Measurements from ENCODE around the gene PAN2. TPM values are rescaled to one million over a fixed set of nuclear protein-coding genes. Genes with fewer than 3 reads are reported as not detected.
"Not testable (repeated sequence)": the region's sequence is repeated elsewhere in the genome, so short reads cannot be mapped to it uniquely, and the experiment has no call there.

PAN2 gene
- polyA plus RNA-seq, 1 donor, result 85.5 TPM

DNA sequence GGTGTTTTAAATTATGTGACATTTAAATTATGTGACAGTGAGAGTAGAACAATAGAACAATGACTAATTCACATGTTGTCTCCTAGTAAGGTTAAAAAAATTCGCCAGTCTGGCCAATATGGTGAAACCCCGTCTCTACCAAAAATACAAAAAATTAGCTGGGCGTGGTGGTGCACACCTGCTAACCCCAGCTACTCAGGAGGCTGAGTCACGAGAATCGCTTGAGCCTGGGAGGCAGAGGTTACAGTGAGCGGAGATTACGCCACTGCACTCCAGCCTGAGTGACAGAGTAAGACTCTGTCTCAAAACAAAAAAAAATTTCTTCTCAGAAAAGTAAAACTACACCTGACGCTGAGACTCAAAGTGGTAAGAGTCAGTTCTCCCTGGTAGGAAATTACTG is 36.4 kb downstream of the PAN2 start:
- no peak overlapping the region for H3K27ac ChIP-seq (ENCODE audit: low read length)
- no peak for DNase-seq
- H3K9me3 ChIP-seq (ENCODE audit: control insufficient read depth, low read depth, low read length), result no peaks in the 10 kb centered on the region
- H3K4me3 ChIP-seq (ENCODE audit: low read length), result no peak overlapping the region
- H3K4me1 ChIP-seq (ENCODE audit: control insufficient read depth, insufficient read depth, low read length), result peaks cover 24% of the 10 kb centered on the region
- H3K27me3 ChIP-seq (ENCODE audit: control insufficient read depth, insufficient read depth, low read length), result no peaks in the 10 kb centered on the region
- 100% methylated on average over 1 of the region's 8 CpGs for WGBS (ENCODE audit: insufficient coverage, low lambda C conversion rate)
- H3K36me3 ChIP-seq (ENCODE audit: control insufficient read depth, insufficient read depth, low read length), result peaks cover 16% of the 10 kb centered on the region

DNA sequence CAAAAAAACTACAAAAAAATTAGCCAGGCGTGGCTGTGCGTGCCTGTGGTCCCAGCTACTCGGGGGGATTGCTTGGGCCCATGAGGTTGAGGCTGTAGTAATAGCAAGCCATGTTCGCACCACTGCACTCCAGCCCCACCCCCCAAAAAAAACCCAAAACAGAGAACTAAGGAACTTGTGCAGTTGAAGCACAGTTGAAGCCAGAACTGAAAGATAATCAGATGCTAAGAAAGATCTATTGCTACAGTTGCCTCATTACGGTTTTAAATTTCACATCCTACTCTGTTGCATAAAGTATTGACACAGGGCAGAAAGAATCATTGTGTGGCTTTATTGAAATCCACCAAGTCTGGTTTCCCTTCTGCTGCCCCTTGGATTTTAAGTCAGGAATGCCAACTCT is 37.5 kb downstream of the PAN2 start:
- H3K36me3 ChIP-seq (ENCODE audit: control insufficient read depth, insufficient read depth, low read length), result peaks cover 19% of the 10 kb centered on the region
- WGBS (ENCODE audit: insufficient coverage, low lambda C conversion rate), result 100% methylated on average over 1 of the region's 5 CpGs
- no peak overlapping the region for H3K4me3 ChIP-seq (ENCODE audit: low read length)
- peaks cover 15% of the 10 kb centered on the region for H3K4me1 ChIP-seq (ENCODE audit: control insufficient read depth, insufficient read depth, low read length)
- no peak for DNase-seq
- H3K9me3 ChIP-seq (ENCODE audit: control insufficient read depth, low read depth, low read length), result no peaks in the 10 kb centered on the region
- no peak overlapping the region for H3K27ac ChIP-seq (ENCODE audit: low read length)
- no peaks in the 10 kb centered on the region for H3K27me3 ChIP-seq (ENCODE audit: control insufficient read depth, insufficient read depth, low read length)

DNA sequence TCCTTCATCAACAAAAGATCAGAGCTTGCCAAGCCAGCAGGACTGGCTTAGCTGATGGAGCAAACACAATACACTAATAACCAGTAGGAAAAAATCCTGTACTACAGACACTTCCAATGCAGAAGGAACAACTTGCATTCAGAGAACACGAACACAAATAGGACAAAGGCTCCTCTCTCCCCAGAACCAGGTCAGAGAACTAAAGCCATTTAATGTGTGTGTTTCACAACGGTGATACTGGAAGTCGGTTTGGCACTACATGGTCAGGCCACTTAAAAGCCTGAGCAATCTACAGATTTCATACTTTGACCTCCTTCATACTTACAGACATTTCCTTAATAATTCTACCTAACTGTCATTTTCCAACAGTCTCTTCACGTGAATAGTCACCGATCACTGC is 40.0 kb downstream of the PAN2 start:
- Histone ChIP-seq H3K36me3 (ENCODE audit: control insufficient read depth, insufficient read depth, low read length) (peaks cover 32% of the 10 kb centered on the region), H3K27me3 (ENCODE audit: control insufficient read depth, insufficient read depth, low read length) (no peaks in the 10 kb centered on the region), H3K4me1 (ENCODE audit: control insufficient read depth, insufficient read depth, low read length) (peaks cover 5% of the 10 kb centered on the region), H3K27ac (ENCODE audit: low read length) (peak overlapping the region; percentile 57), H3K9me3 (ENCODE audit: control insufficient read depth, low read depth, low read length) (no peaks in the 10 kb centered on the region), H3K4me3 (ENCODE audit: low read length) (no peak overlapping the region)
- WGBS (ENCODE audit: insufficient coverage, low lambda C conversion rate), result no CpG with 5 or more reads among the region's 5 CpGs
- DNase-seq, result peak in 1 of 2 donors; percentile 56

DNA sequence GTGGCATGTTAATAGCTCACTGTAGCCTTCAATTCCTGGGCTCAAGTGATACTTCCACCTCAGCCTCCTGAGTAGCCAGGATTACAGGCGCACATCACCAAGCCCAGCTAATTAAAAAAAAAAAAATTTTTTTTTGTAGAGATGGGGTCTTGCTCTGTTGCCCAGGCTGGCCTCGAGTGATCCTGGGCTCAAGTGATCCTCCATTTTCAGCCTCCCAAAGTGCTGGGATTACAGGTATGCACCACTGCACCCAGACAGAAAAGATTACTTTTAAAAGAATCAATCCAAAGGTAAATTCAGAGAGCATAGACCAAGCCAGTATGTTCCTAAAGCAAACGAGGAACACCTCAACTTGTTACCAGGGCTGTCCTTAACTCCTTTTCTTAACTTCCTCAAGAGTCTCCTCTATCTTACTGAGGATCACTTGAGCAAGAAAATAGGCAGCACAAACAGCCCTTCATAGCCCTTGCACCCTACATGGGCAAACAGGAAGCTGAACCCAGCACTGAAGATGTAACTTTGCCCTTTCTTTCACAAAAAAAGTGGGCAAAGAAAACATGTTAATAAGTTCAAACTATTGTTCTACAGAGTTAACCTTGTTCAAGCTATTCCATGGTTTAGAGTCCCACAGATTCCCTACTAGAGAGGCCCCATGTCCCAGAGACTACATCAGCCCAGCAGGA is 45.0 kb downstream of the PAN2 start:
- H3K4me1 ChIP-seq (ENCODE audit: control insufficient read depth, insufficient read depth, low read length), result no peaks in the 10 kb centered on the region
- H3K27ac ChIP-seq (ENCODE audit: low read length), result no peak overlapping the region
- no peaks in the 10 kb centered on the region for H3K27me3 ChIP-seq (ENCODE audit: control insufficient read depth, insufficient read depth, low read length)
- no CpG with 5 or more reads among the region's 3 CpGs for WGBS (ENCODE audit: insufficient coverage, low lambda C conversion rate)
- peak in 1 of 2 donors; percentile 14 for DNase-seq
- no peak overlapping the region for H3K4me3 ChIP-seq (ENCODE audit: low read length)
- no peaks in the 10 kb centered on the region for H3K9me3 ChIP-seq (ENCODE audit: control insufficient read depth, low read depth, low read length)
- H3K36me3 ChIP-seq (ENCODE audit: control insufficient read depth, insufficient read depth, low read length), result peaks cover 46% of the 10 kb centered on the region

DNA sequence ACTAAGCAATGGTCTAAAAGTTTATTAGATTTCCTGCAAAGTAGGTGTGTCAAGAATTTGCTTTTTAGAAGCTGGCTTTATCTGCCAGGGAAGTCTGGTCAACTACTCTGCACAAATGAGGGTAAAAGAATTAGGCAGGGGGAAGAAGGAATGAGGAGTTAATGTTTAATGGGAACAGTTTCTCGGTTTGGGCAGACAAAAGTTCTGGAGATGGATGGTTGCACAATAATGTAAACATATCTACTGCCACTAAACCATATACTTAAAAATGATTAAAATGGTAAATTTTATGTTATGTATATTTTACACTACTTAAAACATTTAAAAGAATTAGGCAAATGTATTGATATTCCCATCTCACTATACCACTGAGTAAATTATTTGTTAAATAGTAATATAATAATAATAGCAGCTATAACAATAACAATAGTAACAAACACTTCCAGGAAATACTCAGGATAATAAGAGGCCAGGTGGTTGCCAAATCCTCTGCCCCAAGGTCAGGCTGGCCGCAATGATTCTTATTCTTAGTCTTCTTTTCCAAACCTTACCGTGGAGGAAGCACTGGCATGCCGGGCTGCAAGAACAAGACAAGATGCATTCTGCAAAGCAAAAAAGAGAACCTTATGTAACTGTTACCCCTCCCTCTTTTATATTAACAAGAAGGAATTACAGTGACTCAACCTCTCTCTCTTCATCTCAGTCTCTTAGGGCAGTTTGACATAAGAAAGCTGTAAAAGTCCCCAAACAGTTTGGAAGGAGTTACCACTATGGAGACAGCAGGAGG is 47.6 kb downstream of the PAN2 start:
- Histone ChIP-seq H3K4me3 (ENCODE audit: low read length) (no peak overlapping the region), H3K36me3 (ENCODE audit: control insufficient read depth, insufficient read depth, low read length) (peaks cover 65% of the 10 kb centered on the region), H3K27me3 (ENCODE audit: control insufficient read depth, insufficient read depth, low read length) (no peaks in the 10 kb centered on the region), H3K4me1 (ENCODE audit: control insufficient read depth, insufficient read depth, low read length) (no peaks in the 10 kb centered on the region), H3K9me3 (ENCODE audit: control insufficient read depth, low read depth, low read length) (no peaks in the 10 kb centered on the region), H3K27ac (ENCODE audit: low read length) (no peak overlapping the region)
- WGBS (ENCODE audit: insufficient coverage, low lambda C conversion rate), result 93% methylated on average over 2 of the region's 4 CpGs
- no peak for DNase-seq

DNA sequence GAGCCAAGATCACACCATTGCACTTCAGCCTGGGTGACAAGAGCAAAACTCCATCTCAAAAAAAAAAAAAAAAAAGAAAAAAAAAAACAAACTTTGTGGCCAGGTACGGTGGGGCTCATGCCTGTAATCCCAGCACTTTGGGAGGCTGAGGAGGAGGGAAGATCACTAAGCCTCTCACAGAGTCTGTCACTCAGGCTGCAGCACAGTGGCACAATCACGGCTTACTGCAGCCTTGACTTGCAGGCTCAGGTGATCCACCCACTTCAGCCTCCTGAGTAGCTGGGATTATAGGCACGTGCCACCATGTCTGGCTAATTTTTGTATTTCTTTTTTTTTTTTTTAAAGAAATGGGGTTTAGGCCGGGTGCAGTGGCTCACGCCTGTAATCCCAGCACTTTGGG is 49.5 kb downstream of the PAN2 start:
- H3K36me3 ChIP-seq (ENCODE audit: control insufficient read depth, insufficient read depth, low read length), result peaks cover 71% of the 10 kb centered on the region
- not testable (repeated sequence) for DNase-seq; H3K4me1 ChIP-seq (ENCODE audit: control insufficient read depth, insufficient read depth, low read length); H3K27ac ChIP-seq (ENCODE audit: low read length); H3K4me3 ChIP-seq (ENCODE audit: low read length); H3K27me3 ChIP-seq (ENCODE audit: control insufficient read depth, insufficient read depth, low read length); H3K9me3 ChIP-seq (ENCODE audit: control insufficient read depth, low read depth, low read length)
- no CpG with 5 or more reads among the region's 5 CpGs for WGBS (ENCODE audit: insufficient coverage, low lambda C conversion rate)

DNA sequence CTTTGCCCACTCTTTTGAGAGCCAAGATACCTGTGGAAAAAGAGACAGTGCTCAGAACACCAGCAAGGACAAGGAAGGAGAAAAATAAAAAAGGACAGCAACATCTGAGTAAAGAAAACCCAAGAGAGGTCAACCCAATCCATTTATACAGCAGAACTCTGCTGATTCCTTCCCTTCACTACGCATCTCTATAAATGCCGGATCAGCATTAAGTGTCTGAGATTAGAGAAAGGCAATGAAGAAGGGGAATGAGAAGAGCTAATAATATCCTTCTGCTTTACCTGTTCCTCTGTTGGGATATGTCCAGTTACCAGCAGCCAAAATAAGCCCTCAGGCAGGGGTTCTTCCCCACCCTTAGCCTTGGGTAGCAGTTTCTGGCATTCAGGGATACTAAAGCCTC is 51.2 kb downstream of the PAN2 start:
- no CpG with 5 or more reads among the region's 2 CpGs for WGBS (ENCODE audit: insufficient coverage, low lambda C conversion rate)
- no peak for DNase-seq
- Histone ChIP-seq H3K4me1 (ENCODE audit: control insufficient read depth, insufficient read depth, low read length) (no peaks in the 10 kb centered on the region), H3K27me3 (ENCODE audit: control insufficient read depth, insufficient read depth, low read length) (no peaks in the 10 kb centered on the region), H3K27ac (ENCODE audit: low read length) (no peak overlapping the region), H3K36me3 (ENCODE audit: control insufficient read depth, insufficient read depth, low read length) (peaks cover 80% of the 10 kb centered on the region), H3K4me3 (ENCODE audit: low read length) (no peak overlapping the region), H3K9me3 (ENCODE audit: control insufficient read depth, low read depth, low read length) (no peaks in the 10 kb centered on the region)

DNA sequence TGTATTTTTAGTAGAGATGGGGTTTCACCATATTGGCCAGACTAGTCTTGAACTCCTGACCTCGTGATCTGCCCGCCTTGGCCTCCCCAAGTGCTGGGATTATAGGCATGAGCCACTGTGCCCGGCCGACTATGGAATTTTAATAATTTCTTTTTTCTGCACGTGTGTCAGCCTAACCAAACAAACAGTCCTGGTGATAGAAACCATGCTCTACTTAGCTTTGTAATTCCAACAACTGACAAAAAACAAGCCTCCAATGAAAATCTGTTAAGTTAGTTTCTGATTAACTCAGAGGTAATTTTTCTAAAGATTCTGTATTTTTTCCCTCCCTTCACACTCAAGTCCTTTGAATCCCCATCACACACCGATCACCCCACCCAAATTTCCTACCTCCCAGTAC is 51.8 kb downstream of the PAN2 start:
- no peak overlapping the region for H3K27ac ChIP-seq (ENCODE audit: low read length)
- H3K27me3 ChIP-seq (ENCODE audit: control insufficient read depth, insufficient read depth, low read length), result no peaks in the 10 kb centered on the region
- DNase-seq, result no peak
- 80% methylated on average over 1 of the region's 6 CpGs for WGBS (ENCODE audit: insufficient coverage, low lambda C conversion rate)
- H3K4me3 ChIP-seq (ENCODE audit: low read length), result no peak overlapping the region
- no peaks in the 10 kb centered on the region for H3K4me1 ChIP-seq (ENCODE audit: control insufficient read depth, insufficient read depth, low read length)
- H3K9me3 ChIP-seq (ENCODE audit: control insufficient read depth, low read depth, low read length), result no peaks in the 10 kb centered on the region
- H3K36me3 ChIP-seq (ENCODE audit: control insufficient read depth, insufficient read depth, low read length), result peaks cover 81% of the 10 kb centered on the region

DNA sequence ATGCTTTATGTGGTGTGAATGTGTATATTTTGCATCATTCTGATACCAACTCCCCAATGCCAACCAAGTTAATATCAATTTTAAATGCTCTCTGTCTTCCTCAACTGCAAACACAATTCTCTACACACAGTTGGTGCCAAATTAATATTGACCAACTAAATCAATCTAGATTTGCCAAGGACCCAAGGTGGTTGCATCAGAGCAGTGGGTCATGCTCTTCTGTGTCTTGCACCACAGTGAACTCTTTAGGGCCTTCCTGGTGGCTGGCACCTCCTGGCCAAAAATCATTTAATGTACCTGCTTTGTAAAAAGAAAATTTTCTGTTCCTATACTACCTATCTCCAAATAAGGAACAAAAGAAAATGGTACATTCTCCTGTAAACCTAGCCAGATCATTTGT is 53.0 kb downstream of the PAN2 start:
- no peak overlapping the region for H3K27ac ChIP-seq (ENCODE audit: low read length)
- peaks cover 80% of the 10 kb centered on the region for H3K36me3 ChIP-seq (ENCODE audit: control insufficient read depth, insufficient read depth, low read length)
- DNase-seq, result no peak
- H3K9me3 ChIP-seq (ENCODE audit: control insufficient read depth, low read depth, low read length), result no peaks in the 10 kb centered on the region
- H3K4me3 ChIP-seq (ENCODE audit: low read length), result no peak overlapping the region
- no peaks in the 10 kb centered on the region for H3K4me1 ChIP-seq (ENCODE audit: control insufficient read depth, insufficient read depth, low read length)
- H3K27me3 ChIP-seq (ENCODE audit: control insufficient read depth, insufficient read depth, low read length), result no peaks in the 10 kb centered on the region

DNA sequence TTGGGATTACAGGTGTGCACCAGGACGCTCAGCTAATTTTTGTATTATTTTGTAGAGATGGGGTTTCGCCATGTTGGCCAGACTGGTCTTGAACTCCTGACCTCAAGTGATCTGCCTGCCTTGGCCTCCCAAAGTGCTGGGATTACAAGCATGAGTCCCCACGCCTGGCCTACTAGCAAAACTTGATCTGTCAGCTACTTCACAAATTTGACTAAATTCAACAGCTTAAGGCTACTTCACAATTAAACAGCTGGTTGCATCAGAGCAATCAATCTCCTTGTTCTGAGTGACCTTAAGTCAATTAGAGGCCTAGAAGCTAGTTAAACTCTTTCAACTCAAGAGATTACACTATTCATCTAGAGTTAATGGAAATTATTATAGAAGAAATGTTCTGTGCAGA is 54.9 kb downstream of the PAN2 start:
- no peak for DNase-seq
- Histone ChIP-seq H3K9me3 (ENCODE audit: control insufficient read depth, low read depth, low read length) (no peaks in the 10 kb centered on the region), H3K36me3 (ENCODE audit: control insufficient read depth, insufficient read depth, low read length) (peaks cover 84% of the 10 kb centered on the region), H3K27me3 (ENCODE audit: control insufficient read depth, insufficient read depth, low read length) (no peaks in the 10 kb centered on the region), H3K4me1 (ENCODE audit: control insufficient read depth, insufficient read depth, low read length) (no peaks in the 10 kb centered on the region), H3K4me3 (ENCODE audit: low read length) (no peak overlapping the region), H3K27ac (ENCODE audit: low read length) (no peak overlapping the region)
- WGBS (ENCODE audit: insufficient coverage, low lambda C conversion rate), result no CpG with 5 or more reads among the region's 3 CpGs

DNA sequence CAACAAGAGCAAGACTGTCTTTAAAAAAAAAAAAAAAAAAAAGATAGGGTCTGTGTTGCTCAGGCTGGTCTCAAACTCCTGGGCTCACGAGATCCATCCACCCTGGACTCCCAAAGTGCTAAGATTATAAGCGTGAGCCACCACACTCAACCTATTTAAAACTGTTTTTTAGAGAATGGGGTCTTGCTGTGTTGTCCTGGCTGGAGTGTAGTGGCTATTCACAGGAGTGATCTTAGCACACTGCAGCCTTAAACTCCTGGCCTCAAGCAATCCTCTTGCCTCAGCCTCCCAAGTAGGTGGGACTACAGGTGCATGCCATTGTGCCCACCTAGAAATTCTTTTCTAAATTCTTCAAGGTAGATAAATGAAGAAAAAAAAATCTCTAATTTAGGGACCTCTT is 59.5 kb downstream of the PAN2 start:
- H3K27ac ChIP-seq (ENCODE audit: low read length), result no peak overlapping the region
- no peaks in the 10 kb centered on the region for H3K4me1 ChIP-seq (ENCODE audit: control insufficient read depth, insufficient read depth, low read length)
- H3K4me3 ChIP-seq (ENCODE audit: low read length), result no peak overlapping the region
- no peak for DNase-seq
- peaks cover 66% of the 10 kb centered on the region for H3K36me3 ChIP-seq (ENCODE audit: control insufficient read depth, insufficient read depth, low read length)
- WGBS (ENCODE audit: insufficient coverage, low lambda C conversion rate), result no CpG with 5 or more reads among the region's 2 CpGs
- H3K9me3 ChIP-seq (ENCODE audit: control insufficient read depth, low read depth, low read length), result no peaks in the 10 kb centered on the region
- no peaks in the 10 kb centered on the region for H3K27me3 ChIP-seq (ENCODE audit: control insufficient read depth, insufficient read depth, low read length)
